Measurements from ENCODE around the gene EEF1AKMT4.

The EEF1AKMT4 gene

GRCh38 chr3:184230081-184230602 lies 19.3 kb upstream of the EEF1AKMT4 start:
- no peaks in the 10 kb centered on the region for H3K9me3 ChIP-seq (ENCODE audit: control insufficient read depth, low read length)
- H3K4me1 ChIP-seq (ENCODE audit: control insufficient read depth, insufficient read depth, low read depth, low read length) = peaks cover 27% of the 10 kb centered on the region
- H3K27me3 ChIP-seq (ENCODE audit: control insufficient read depth in 1 of 2, insufficient read depth in 1 of 2, low read length in 2 of 2) = peaks cover 56 to 79% of the 10 kb centered on the region in 2 experiments
- H2AFZ ChIP-seq (ENCODE audit: low read depth, low read length) = no peak overlapping the region
- no peaks in the 10 kb centered on the region for H3K36me3 ChIP-seq (ENCODE audit: control insufficient read depth in 1 of 2, insufficient read depth in 2 of 2, low read depth in 1 of 2, low read length in 2 of 2)
- H2AK5ac ChIP-seq (ENCODE audit: low read length, severe bottlenecking) = no peak overlapping the region
- no peak overlapping the region for H4K91ac ChIP-seq (ENCODE audit: low read length)
- H3K14ac ChIP-seq (ENCODE audit: low read length in 2 of 2) = no peak overlapping the region
- no peak overlapping the region for H4K8ac ChIP-seq (ENCODE audit: low read length)
- peak overlapping the region in 1 of 2 experiments; percentile 39 for H3K4me3 ChIP-seq (ENCODE audit: insufficient read depth in 1 of 2, low read depth in 1 of 2, low read length in 2 of 2)
- no peaks in the 10 kb centered on the region for H3K79me1 ChIP-seq (replicated peaks; ENCODE audit: low read length, poor library complexity, severe bottlenecking)
- 1% methylated on average over 35 of the region's 61 CpGs for WGBS
- no peak overlapping the region for H2BK12ac ChIP-seq (ENCODE audit: low read length in 2 of 2)
- DNase-seq = no peak
- H2BK15ac ChIP-seq (ENCODE audit: low read depth, poor library complexity, severe bottlenecking) = no peak overlapping the region
- no peak overlapping the region for H3K9ac ChIP-seq (ENCODE audit: low read length)
- no peak overlapping the region for H3K23ac ChIP-seq (ENCODE audit: low read length in 2 of 2)
- H2BK5ac ChIP-seq (ENCODE audit: low read depth, low read length, poor library complexity, severe bottlenecking) = no peak overlapping the region
- no peak overlapping the region for H3K18ac ChIP-seq (ENCODE audit: low read depth in 1 of 2, low read length in 2 of 2)
- H3K4ac ChIP-seq (ENCODE audit: low read depth in 1 of 2, low read length in 2 of 2) = no peak overlapping the region
- peak overlapping the region; percentile 85 for H3K4me2 ChIP-seq (ENCODE audit: low read length, poor library complexity, severe bottlenecking)
- no peak overlapping the region for H2BK120ac ChIP-seq (ENCODE audit: low read depth, low read length)
- no peak overlapping the region for H3K27ac ChIP-seq (ENCODE audit: low read length, poor library complexity, severe bottlenecking)

GRCh38 chr3:184230603-184231528 lies 18.6 kb upstream of the EEF1AKMT4 start:
- no peak overlapping the region for H3K14ac ChIP-seq (ENCODE audit: low read length in 2 of 2)
- 14% methylated on average over 64 of the region's 79 CpGs for WGBS
- H3K4me2 ChIP-seq (ENCODE audit: low read length, poor library complexity, severe bottlenecking) = peak overlapping the region; percentile 54
- DNase-seq = no peak
- H3K36me3 ChIP-seq (ENCODE audit: control insufficient read depth in 1 of 2, insufficient read depth in 2 of 2, low read depth in 1 of 2, low read length in 2 of 2) = no peaks in the 10 kb centered on the region
- no peak overlapping the region for H2AFZ ChIP-seq (ENCODE audit: low read depth, low read length)
- H2BK12ac ChIP-seq (ENCODE audit: low read length in 2 of 2) = no peak overlapping the region
- no peaks in the 10 kb centered on the region for H3K79me1 ChIP-seq (replicated peaks; ENCODE audit: low read length, poor library complexity, severe bottlenecking)
- peaks cover 27% of the 10 kb centered on the region for H3K4me1 ChIP-seq (ENCODE audit: control insufficient read depth, insufficient read depth, low read depth, low read length)
- H3K23ac ChIP-seq (ENCODE audit: low read length in 2 of 2) = peak overlapping the region in 1 of 2 experiments; percentile 32
- H3K9ac ChIP-seq (ENCODE audit: low read length) = no peak overlapping the region
- H2BK15ac ChIP-seq (ENCODE audit: low read depth, poor library complexity, severe bottlenecking) = no peak overlapping the region
- no peak overlapping the region for H2BK120ac ChIP-seq (ENCODE audit: low read depth, low read length)
- no peak overlapping the region for H3K4ac ChIP-seq (ENCODE audit: low read depth in 1 of 2, low read length in 2 of 2)
- H4K8ac ChIP-seq (ENCODE audit: low read length) = no peak overlapping the region
- no peaks in the 10 kb centered on the region for H3K9me3 ChIP-seq (ENCODE audit: control insufficient read depth, low read length)
- no peak overlapping the region for H3K18ac ChIP-seq (ENCODE audit: low read depth in 1 of 2, low read length in 2 of 2)
- H3K4me3 ChIP-seq (ENCODE audit: insufficient read depth in 1 of 2, low read depth in 1 of 2, low read length in 2 of 2) = peak overlapping the region in 1 of 2 experiments; percentile 39
- peaks cover 54 to 78% of the 10 kb centered on the region in 2 experiments for H3K27me3 ChIP-seq (ENCODE audit: control insufficient read depth in 1 of 2, insufficient read depth in 1 of 2, low read length in 2 of 2)
- H2BK5ac ChIP-seq (ENCODE audit: low read depth, low read length, poor library complexity, severe bottlenecking) = no peak overlapping the region
- no peak overlapping the region for H4K91ac ChIP-seq (ENCODE audit: low read length)
- H2AK5ac ChIP-seq (ENCODE audit: low read length, severe bottlenecking) = no peak overlapping the region
- no peak overlapping the region for H3K27ac ChIP-seq (ENCODE audit: low read length, poor library complexity, severe bottlenecking)

- DNase-seq = no peak
- Histone ChIP-seq H3K14ac (ENCODE audit: low read length in 2 of 2) (no peak overlapping the region), H3K4me3 (ENCODE audit: insufficient read depth in 1 of 2, low read depth in 1 of 2, low read length in 2 of 2) (no peak overlapping the region), H3K18ac (ENCODE audit: low read depth in 1 of 2, low read length in 2 of 2) (no peak overlapping the region), H3K4me1 (ENCODE audit: control insufficient read depth, insufficient read depth, low read depth, low read length) (peaks cover 27% of the 10 kb centered on the region), H3K4ac (ENCODE audit: low read depth in 1 of 2, low read length in 2 of 2) (no peak overlapping the region), H3K4me2 (ENCODE audit: low read length, poor library complexity, severe bottlenecking) (no peak overlapping the region), H3K27ac (ENCODE audit: low read length, poor library complexity, severe bottlenecking) (no peak overlapping the region), H2AFZ (ENCODE audit: low read depth, low read length) (no peak overlapping the region), H3K23ac (ENCODE audit: low read length in 2 of 2) (no peak overlapping the region), H4K91ac (ENCODE audit: low read length) (no peak overlapping the region), H2AK5ac (ENCODE audit: low read length, severe bottlenecking) (no peak overlapping the region), H2BK120ac (ENCODE audit: low read depth, low read length) (no peak overlapping the region), H3K27me3 (ENCODE audit: control insufficient read depth in 1 of 2, insufficient read depth in 1 of 2, low read length in 2 of 2) (peaks cover 57 to 78% of the 10 kb centered on the region in 2 experiments), H2BK15ac (ENCODE audit: low read depth, poor library complexity, severe bottlenecking) (no peak overlapping the region), H3K9me3 (ENCODE audit: control insufficient read depth, low read length) (no peaks in the 10 kb centered on the region), H3K36me3 (ENCODE audit: control insufficient read depth in 1 of 2, insufficient read depth in 2 of 2, low read depth in 1 of 2, low read length in 2 of 2) (no peaks in the 10 kb centered on the region), H2BK5ac (ENCODE audit: low read depth, low read length, poor library complexity, severe bottlenecking) (no peak overlapping the region), H3K79me1 (replicated peaks; ENCODE audit: low read length, poor library complexity, severe bottlenecking) (no peaks in the 10 kb centered on the region), H3K9ac (ENCODE audit: low read length) (no peak overlapping the region), H2BK12ac (ENCODE audit: low read length in 2 of 2) (no peak overlapping the region), H4K8ac (ENCODE audit: low read length) (no peak overlapping the region)
- WGBS = 82% methylated on average over 3 of the region's 3 CpGs
Measured at GRCh38 chr3:184231671-184232070, 17.8 kb upstream of the EEF1AKMT4 start.

GRCh38 chr3:184233127-184233843 lies 16.2 kb upstream of the EEF1AKMT4 start:
- H3K4me3 ChIP-seq (ENCODE audit: insufficient read depth in 1 of 2, low read depth in 1 of 2, low read length in 2 of 2) = no peak overlapping the region
- no peak overlapping the region for H2BK5ac ChIP-seq (ENCODE audit: low read depth, low read length, poor library complexity, severe bottlenecking)
- no peak overlapping the region for H3K9ac ChIP-seq (ENCODE audit: low read length)

More at GRCh38 chr3:184233127-184233843, 16.2 kb upstream of the EEF1AKMT4 start:
- no peak overlapping the region for H2AFZ ChIP-seq (ENCODE audit: low read depth, low read length)
- WGBS = 87% methylated on average over 21 of the region's 23 CpGs
- DNase-seq = no peak
- H3K79me1 ChIP-seq (replicated peaks; ENCODE audit: low read length, poor library complexity, severe bottlenecking) = no peaks in the 10 kb centered on the region
- H2BK15ac ChIP-seq (ENCODE audit: low read depth, poor library complexity, severe bottlenecking) = no peak overlapping the region
- H3K4me1 ChIP-seq (ENCODE audit: control insufficient read depth, insufficient read depth, low read depth, low read length) = peaks cover 27% of the 10 kb centered on the region
- H3K27me3 ChIP-seq (ENCODE audit: control insufficient read depth in 1 of 2, insufficient read depth in 1 of 2, low read length in 2 of 2) = peaks cover 46 to 79% of the 10 kb centered on the region in 2 experiments
- no peak overlapping the region for H3K27ac ChIP-seq (ENCODE audit: low read length, poor library complexity, severe bottlenecking)
- H3K9me3 ChIP-seq (ENCODE audit: control insufficient read depth, low read length) = no peaks in the 10 kb centered on the region
- no peak overlapping the region for H2BK12ac ChIP-seq (ENCODE audit: low read length in 2 of 2)
- H3K23ac ChIP-seq (ENCODE audit: low read length in 2 of 2) = no peak overlapping the region
- H4K91ac ChIP-seq (ENCODE audit: low read length) = no peak overlapping the region
- no peak overlapping the region for H4K8ac ChIP-seq (ENCODE audit: low read length)
- no peak overlapping the region for H3K18ac ChIP-seq (ENCODE audit: low read depth in 1 of 2, low read length in 2 of 2)
- H3K36me3 ChIP-seq (ENCODE audit: control insufficient read depth in 1 of 2, insufficient read depth in 2 of 2, low read depth in 1 of 2, low read length in 2 of 2) = no peaks in the 10 kb centered on the region
- H2BK120ac ChIP-seq (ENCODE audit: low read depth, low read length) = no peak overlapping the region
- H2AK5ac ChIP-seq (ENCODE audit: low read length, severe bottlenecking) = no peak overlapping the region
- H3K4ac ChIP-seq (ENCODE audit: low read depth in 1 of 2, low read length in 2 of 2) = no peak overlapping the region
- no peak overlapping the region for H3K14ac ChIP-seq (ENCODE audit: low read length in 2 of 2)
- H3K4me2 ChIP-seq (ENCODE audit: low read length, poor library complexity, severe bottlenecking) = no peak overlapping the region
